Mesendoderm (in vitro differentiated cells): ENCODE results near the gene HES3.

Experiments used
- DNase-seq: peaks from one replicate; pipeline ENCODE4 v3.0.0; 2013
- H2AK5ac ChIP-seq: 2 replicates; pipeline ENCODE4 v1.6.1; 2013; ENCODE audit warnings: low read length, inconsistent platforms
- H2BK120ac ChIP-seq: 2 replicates; pipeline ENCODE4 v1.6.1; 2013; ENCODE audit warnings: low read depth, mild to moderate bottlenecking, low read length, moderate library complexity, mixed read lengths
- H2BK15ac ChIP-seq: replicated peaks from 2 replicates; pipeline ENCODE4 v1.6.1; 2013; ENCODE audit warnings: low read depth, mild to moderate bottlenecking, moderate library complexity
- H2BK5ac ChIP-seq: 2 replicates; pipeline ENCODE4 v1.6.1; 2013; ENCODE audit warnings: low read length, inconsistent platforms
- H3K18ac ChIP-seq: 2 replicates; pipeline ENCODE4 v1.6.1; 2013; ENCODE audit warnings: mild to moderate bottlenecking, low read length, mixed read lengths
- H3K23ac ChIP-seq: one replicate; pipeline ENCODE4 v1.6.1; 2013; ENCODE audit warnings: low read length
- H3K27ac ChIP-seq: 2 replicates; pipeline ENCODE4 v1.5.1; 2013; ENCODE audit warnings: low read depth, mild to moderate bottlenecking, inconsistent platforms, low read length, moderate library complexity
- H3K27me3 ChIP-seq: 2 replicates; pipeline ENCODE4 v1.6.1; 2013; ENCODE audit warnings: low read length, control low read depth, mild to moderate bottlenecking, inconsistent platforms; ENCODE audit not compliant: insufficient read depth, poor library complexity
- H3K36me3 ChIP-seq: 2 replicates; pipeline ENCODE4 v1.6.1; 2013; ENCODE audit warnings: low read length, inconsistent platforms; ENCODE audit not compliant: control insufficient read depth, insufficient read depth
- H3K4ac ChIP-seq: one replicate; pipeline ENCODE4 v1.6.1; 2013; ENCODE audit warnings: low read depth, mild to moderate bottlenecking, low read length, moderate library complexity
- H3K4me1 ChIP-seq: 2 replicates; pipeline ENCODE4 v1.6.1; 2013; ENCODE audit warnings: low read depth, low read length, inconsistent platforms; ENCODE audit not compliant: control insufficient read depth
- H3K4me2 ChIP-seq: 2 replicates; pipeline ENCODE4 v1.6.1; 2013; ENCODE audit warnings: low read length
- H3K4me3 ChIP-seq: 2 replicates; pipeline ENCODE4 v1.5.1; 2013; ENCODE audit warnings: mild to moderate bottlenecking, low read length
- H3K56ac ChIP-seq: one replicate; pipeline ENCODE4 v1.6.1; 2013; ENCODE audit warnings: low read length
- H3K79me1 ChIP-seq: 2 replicates; pipeline ENCODE4 v1.6.1; 2013; ENCODE audit warnings: low read length, inconsistent platforms
- H3K79me2 ChIP-seq: 2 replicates; pipeline ENCODE4 v1.6.1; 2013; ENCODE audit warnings: mild to moderate bottlenecking, low read length; ENCODE audit not compliant: control insufficient read depth, insufficient read depth
- H3K9ac ChIP-seq: 2 replicates; pipeline ENCODE4 v1.6.1; 2013; ENCODE audit warnings: low read length, inconsistent platforms
- H4K5ac ChIP-seq: one replicate; pipeline ENCODE4 v1.6.1; 2013; ENCODE audit warnings: low read length
- H4K8ac ChIP-seq: one replicate; pipeline ENCODE4 v1.6.1; 2013; ENCODE audit warnings: low read depth, mild to moderate bottlenecking, control low read depth, low read length, moderate library complexity
- WGBS: extraction: QIAGEN DNeasy Blood & Tissue Kit; methylation state at CpG from one replicate; pipeline ENCODE4 v1.1.7; 2013; ENCODE audit warnings: low lambda C conversion rate, missing lambda C conversion rate; ENCODE audit not compliant: insufficient coverage; ENCODE audit errors: extremely low coverage; 5-methylcytosine and 5-hydroxymethylcytosine counted together

The HES3 gene

DNA sequence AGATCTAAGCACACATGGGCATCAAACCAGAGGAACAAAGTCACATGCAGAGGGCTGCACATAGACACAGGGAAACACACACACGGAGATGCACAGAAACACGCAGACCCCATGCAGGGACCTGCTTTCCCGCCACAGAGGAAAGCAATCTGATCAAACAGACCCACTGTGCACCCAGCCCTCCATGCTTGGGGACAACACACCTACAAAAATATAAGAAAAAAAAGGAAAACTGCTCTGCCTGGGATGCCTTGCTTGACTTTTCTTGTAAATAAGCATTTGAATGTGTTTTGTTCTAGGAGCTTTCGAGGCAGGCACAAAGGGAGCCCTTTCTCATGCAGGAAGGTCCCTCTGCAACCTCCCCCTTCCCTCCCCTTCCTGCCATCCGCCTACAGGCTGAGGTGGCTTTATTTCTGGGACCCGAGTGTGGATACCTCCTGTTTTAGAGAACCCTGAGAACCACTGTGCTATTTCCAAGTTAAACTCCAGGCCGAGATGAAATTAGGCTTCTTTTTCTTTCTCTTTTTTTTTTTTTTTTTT lies 4.7 kb upstream of the HES3 start:
- Histone ChIP-seq H3K27me3 (peaks cover 30% of the 10 kb centered on the region), H3K4me1 (peaks cover 3% of the 10 kb centered on the region), H2BK5ac (no peak overlapping the region), H2BK120ac (no peak overlapping the region), H3K4me2 (no peak overlapping the region), H3K9ac (peak overlapping the region; percentile 16), H2BK15ac (no peak overlapping the region), H3K4me3 (no peak overlapping the region), H3K18ac (no peak overlapping the region), H4K8ac (no peak overlapping the region), H3K79me1 (peaks cover 9% of the 10 kb centered on the region), H3K23ac (no peak overlapping the region), H2AK5ac (no peak overlapping the region), H3K4ac (no peak overlapping the region), H3K36me3 (no peaks in the 10 kb centered on the region), H3K79me2 (peaks cover 11% of the 10 kb centered on the region), H4K5ac (no peak overlapping the region), H3K27ac (no peak overlapping the region), H3K56ac (peak overlapping the region; percentile 59)
- no peak for DNase-seq
- WGBS, result no CpG with 5 or more reads among the region's 7 CpGs

DNA sequence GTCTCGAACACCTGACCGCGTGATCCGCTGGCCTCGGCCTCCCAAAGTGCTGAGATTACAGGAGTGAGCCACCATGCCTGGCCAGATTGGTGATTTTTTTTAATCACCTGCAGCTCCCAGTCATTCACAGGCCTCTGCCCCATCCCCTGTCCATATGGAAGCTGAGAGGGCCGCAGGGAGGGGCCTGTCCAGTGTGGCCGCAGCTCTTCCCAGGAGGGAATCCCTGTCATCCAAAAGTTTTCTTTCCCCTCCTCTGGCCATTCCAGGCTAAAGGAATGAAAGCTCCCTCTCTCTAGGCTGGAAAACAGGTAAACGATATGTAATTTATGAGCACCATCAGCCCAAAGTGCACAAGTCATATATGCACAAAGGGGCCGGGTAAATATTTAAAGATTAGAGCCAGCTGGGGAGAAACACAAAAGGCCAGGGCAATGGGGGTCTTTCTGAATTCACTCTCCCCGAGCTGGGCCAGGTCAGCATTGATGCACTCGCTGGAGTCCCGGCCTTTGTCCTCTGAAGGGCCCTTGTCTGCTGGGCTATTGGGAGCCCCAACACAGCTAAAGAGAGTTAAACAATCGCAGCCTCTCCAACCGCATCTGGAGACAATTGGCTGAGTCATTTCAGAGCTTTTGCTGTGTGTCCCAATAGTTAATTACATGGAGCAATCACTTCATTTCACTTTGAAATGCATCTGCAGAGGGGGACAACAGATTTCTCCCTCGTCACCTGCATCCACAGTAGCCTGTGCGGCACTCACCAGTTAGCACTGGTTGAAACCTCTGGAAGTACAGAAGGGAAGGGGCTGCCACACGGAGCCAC lies 3.8 kb upstream of the HES3 start:
- Histone ChIP-seq H3K4me3 (no peak overlapping the region), H3K79me2 (peaks cover 3% of the 10 kb centered on the region), H3K36me3 (no peaks in the 10 kb centered on the region), H3K23ac (no peak overlapping the region), H4K8ac (no peak overlapping the region), H4K5ac (no peak overlapping the region), H2AK5ac (no peak overlapping the region), H3K4me1 (no peaks in the 10 kb centered on the region), H2BK5ac (no peak overlapping the region), H3K27me3 (peaks cover 35% of the 10 kb centered on the region), H3K27ac (no peak overlapping the region), H3K4me2 (no peak overlapping the region), H3K18ac (no peak overlapping the region), H3K4ac (no peak overlapping the region), H2BK120ac (no peak overlapping the region), H3K79me1 (peaks cover 2% of the 10 kb centered on the region), H3K56ac (no peak overlapping the region), H3K9ac (no peak overlapping the region), H2BK15ac (no peak overlapping the region)
- WGBS, result no CpG with 5 or more reads among the region's 17 CpGs
- peak; percentile 60 for DNase-seq

DNA sequence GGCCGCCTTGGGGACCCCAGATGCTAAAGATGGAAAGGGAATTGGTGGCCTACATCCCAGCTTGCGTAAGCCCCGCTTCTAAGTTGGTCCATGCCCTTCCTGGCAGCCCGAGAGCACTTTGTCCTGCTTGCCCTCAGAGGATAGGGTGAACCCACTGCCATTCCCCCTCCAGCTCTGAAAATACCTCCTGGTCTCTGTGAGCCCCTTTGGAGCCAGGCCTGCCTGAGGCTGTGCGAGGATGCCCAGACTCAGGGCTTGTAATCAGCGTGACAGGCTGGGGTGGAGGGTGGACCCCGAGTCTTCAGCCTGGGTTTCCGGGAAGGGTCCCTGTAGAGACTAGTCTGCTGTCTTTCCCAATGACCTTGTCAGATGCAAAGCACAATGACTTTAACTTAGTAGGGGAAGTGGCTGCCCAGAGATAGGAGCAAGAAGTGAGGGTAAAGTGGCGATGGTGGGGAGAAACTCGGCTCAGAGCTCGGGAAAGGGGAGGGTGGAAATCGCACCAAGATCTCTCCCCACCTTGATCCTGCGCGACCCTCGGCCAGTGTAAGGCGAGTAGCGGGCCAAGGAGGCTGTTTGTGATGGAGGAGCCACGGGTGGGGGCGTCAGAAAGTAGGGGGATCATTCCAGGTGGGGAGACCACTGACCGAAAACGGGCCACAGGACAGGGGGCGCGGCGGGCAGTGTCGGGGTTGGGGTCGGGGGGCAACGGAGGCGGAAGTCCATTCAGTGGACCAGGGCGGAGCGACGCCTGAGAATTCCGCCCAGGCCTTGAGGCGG lies 2.7 kb upstream of the HES3 start:
- no peak overlapping the region for H2BK15ac ChIP-seq
- no peak for DNase-seq
- H3K4me1 ChIP-seq, result no peaks in the 10 kb centered on the region
- no peak overlapping the region for H2AK5ac ChIP-seq
- no peaks in the 10 kb centered on the region for H3K79me2 ChIP-seq
- no peak overlapping the region for H3K4me3 ChIP-seq
- no peak overlapping the region for H3K23ac ChIP-seq
- no peak overlapping the region for H3K27ac ChIP-seq
- WGBS, result no CpG with 5 or more reads among the region's 33 CpGs
- no peaks in the 10 kb centered on the region for H3K36me3 ChIP-seq
- H3K4ac ChIP-seq, result no peak overlapping the region
- no peak overlapping the region for H2BK5ac ChIP-seq
- H3K18ac ChIP-seq, result no peak overlapping the region
- peak overlapping the region; percentile 19 for H3K9ac ChIP-seq
- no peak overlapping the region for H4K8ac ChIP-seq
- no peak overlapping the region for H3K4me2 ChIP-seq
- H3K56ac ChIP-seq, result peak overlapping the region; percentile 42
- peaks cover 35% of the 10 kb centered on the region for H3K27me3 ChIP-seq
- H2BK120ac ChIP-seq, result no peak overlapping the region
- no peaks in the 10 kb centered on the region for H3K79me1 ChIP-seq
- H4K5ac ChIP-seq, result no peak overlapping the region

DNA sequence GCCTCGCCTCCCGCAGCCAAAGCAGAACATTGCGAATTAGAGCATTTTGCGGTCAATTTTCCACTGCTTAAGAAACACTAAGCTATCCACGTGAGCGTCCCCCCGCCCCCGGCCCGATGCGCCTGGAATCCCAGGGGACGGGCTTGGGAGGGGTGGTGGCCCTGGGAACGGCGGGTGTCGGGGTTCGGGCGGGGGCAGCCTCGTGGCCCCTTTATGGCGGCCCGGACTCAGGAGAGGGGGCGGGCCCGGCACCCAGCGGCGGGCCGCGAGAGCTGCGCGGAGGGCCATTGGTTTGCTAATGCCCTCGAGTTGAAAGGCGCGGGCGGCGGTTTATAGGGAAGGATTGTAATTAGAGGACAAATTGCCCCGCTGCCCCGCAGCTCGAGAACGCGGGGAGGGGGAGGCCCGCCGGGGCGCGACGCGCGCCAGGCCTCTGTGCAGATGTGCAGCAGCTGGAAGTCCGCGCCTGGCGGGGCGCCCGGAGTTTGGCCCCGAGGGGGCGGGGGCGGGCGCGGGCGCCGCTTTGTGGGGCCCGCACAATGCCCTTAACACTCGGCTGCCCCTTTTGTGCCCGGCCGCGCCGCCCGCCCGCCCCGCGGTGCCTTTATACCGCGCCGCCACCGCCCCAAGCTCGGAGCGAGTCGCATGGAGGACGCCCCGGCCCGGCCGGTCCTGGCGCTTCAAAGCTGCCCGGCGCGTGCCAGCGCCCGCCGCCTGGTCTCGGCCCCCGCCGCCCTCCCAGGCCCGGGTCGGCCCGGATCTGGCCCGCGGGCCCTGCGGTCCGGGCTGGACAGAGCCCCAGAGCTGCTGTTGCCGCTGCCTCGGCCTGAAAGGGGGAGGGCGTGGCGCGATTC lies 1.9 kb upstream of the HES3 start:
- no peaks in the 10 kb centered on the region for H3K79me1 ChIP-seq
- H3K18ac ChIP-seq, result no peak overlapping the region
- no peak overlapping the region for H4K5ac ChIP-seq
- H3K4me3 ChIP-seq, result no peak overlapping the region
- H3K4ac ChIP-seq, result no peak overlapping the region
- H2AK5ac ChIP-seq, result no peak overlapping the region
- peaks cover 40% of the 10 kb centered on the region for H3K27me3 ChIP-seq
- no peak overlapping the region for H2BK120ac ChIP-seq
- no CpG with 5 or more reads among the region's 99 CpGs for WGBS
- no peaks in the 10 kb centered on the region for H3K36me3 ChIP-seq
- H3K9ac ChIP-seq, result peak overlapping the region; percentile 19
- DNase-seq, result no peak
- H4K8ac ChIP-seq, result no peak overlapping the region
- H3K56ac ChIP-seq, result peak overlapping the region; percentile 42
- H3K4me1 ChIP-seq, result no peaks in the 10 kb centered on the region
- H3K27ac ChIP-seq, result no peak overlapping the region
- no peaks in the 10 kb centered on the region for H3K79me2 ChIP-seq
- no peak overlapping the region for H3K4me2 ChIP-seq
- no peak overlapping the region for H3K23ac ChIP-seq
- H2BK15ac ChIP-seq, result no peak overlapping the region
- no peak overlapping the region for H2BK5ac ChIP-seq

DNA sequence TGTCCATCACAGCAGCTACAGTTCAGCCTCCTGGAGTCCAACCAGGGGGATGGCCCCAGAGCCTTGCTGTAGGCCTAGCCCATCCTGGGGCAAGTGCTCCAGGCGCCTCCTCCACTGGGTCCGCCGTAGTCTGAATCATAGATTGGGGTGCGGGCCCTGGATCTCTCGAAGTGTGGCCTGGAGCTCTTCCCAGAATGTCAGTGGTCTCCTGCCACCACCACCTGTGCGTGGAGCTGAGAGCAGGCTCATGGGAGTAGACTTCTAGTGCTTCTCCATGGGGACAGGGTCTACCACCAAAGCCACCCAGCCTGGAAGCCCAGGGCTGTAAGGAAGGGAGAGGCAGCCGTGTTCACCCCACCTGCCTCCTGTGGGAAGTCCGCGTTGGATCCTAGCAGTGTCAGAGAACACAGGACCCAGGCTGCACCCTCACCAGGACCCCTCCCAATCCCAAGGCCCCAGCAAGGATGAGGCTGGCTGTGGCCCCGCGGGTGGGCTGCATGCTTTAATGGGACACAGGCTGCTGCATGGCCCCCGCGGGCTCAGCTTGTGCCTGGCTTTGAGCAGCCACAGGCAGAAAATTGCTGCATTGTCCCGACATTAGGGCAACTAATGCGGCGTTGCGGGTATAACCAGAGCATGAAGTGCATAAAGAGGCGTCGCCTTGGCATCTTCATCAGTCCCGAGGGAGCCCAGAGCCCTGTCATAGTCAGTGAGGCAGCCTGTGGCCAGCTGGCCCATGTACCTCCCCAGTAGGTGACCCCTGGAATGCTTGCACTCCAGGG lies 735 bp upstream of the HES3 start:
- no peaks in the 10 kb centered on the region for H3K79me1 ChIP-seq
- peaks cover 40% of the 10 kb centered on the region for H3K27me3 ChIP-seq
- H3K9ac ChIP-seq, result no peak overlapping the region
- no peak for DNase-seq
- WGBS, result no CpG with 5 or more reads among the region's 20 CpGs
- no peak overlapping the region for H2BK15ac ChIP-seq
- no peak overlapping the region for H3K56ac ChIP-seq
- H3K4me3 ChIP-seq, result no peak overlapping the region
- H3K4me1 ChIP-seq, result no peaks in the 10 kb centered on the region
- H3K4me2 ChIP-seq, result no peak overlapping the region
- no peaks in the 10 kb centered on the region for H3K79me2 ChIP-seq
- no peak overlapping the region for H2BK5ac ChIP-seq
- no peak overlapping the region for H4K8ac ChIP-seq
- no peak overlapping the region for H3K4ac ChIP-seq
- H3K18ac ChIP-seq, result no peak overlapping the region
- H3K23ac ChIP-seq, result no peak overlapping the region
- no peak overlapping the region for H2BK120ac ChIP-seq
- no peak overlapping the region for H4K5ac ChIP-seq
- no peak overlapping the region for H3K27ac ChIP-seq
- no peak overlapping the region for H2AK5ac ChIP-seq
- H3K36me3 ChIP-seq, result no peaks in the 10 kb centered on the region
